ENCODE measurements around the gene TBC1D10A.
A peak's percentile ranks its signal among the peaks of the same experiment; 100 is the strongest.

Gene TBC1D10A

GRCh38 chr22:30285846-30286200 lies 40.9 kb downstream of the TBC1D10A start:
- no peak for DNase-seq (ENCODE audit: low spot score)

- no peak for DNase-seq (ENCODE audit: low spot score)
Measured at GRCh38 chr22:30285176-30285845, 41.4 kb downstream of the TBC1D10A start.

GRCh38 chr22:30284666-30285065 lies 42.1 kb downstream of the TBC1D10A start:
- DNase-seq (ENCODE audit: low spot score) = no peak

- no peak for DNase-seq (ENCODE audit: low spot score)
Measured at GRCh38 chr22:30284172-30284571, 42.6 kb downstream of the TBC1D10A start.

GRCh38 chr22:30283342-30283741 lies 43.4 kb downstream of the TBC1D10A start:
- no peak for DNase-seq (ENCODE audit: low spot score)

- DNase-seq (ENCODE audit: low spot score) = no peak
Measured at GRCh38 chr22:30282616-30283046, 44.1 kb downstream of the TBC1D10A start.

GRCh38 chr22:30280505-30280904 lies 46.2 kb downstream of the TBC1D10A start:
- no peak for DNase-seq (ENCODE audit: low spot score)

GRCh38 chr22:30279932-30280331 lies 46.8 kb downstream of the TBC1D10A start:
- DNase-seq (ENCODE audit: low spot score) = no peak

- no peak for DNase-seq (ENCODE audit: low spot score)
Measured at GRCh38 chr22:30279046-30279788, 47.5 kb downstream of the TBC1D10A start.

- no peak for DNase-seq (ENCODE audit: low spot score)
Measured at GRCh38 chr22:30277547-30278344, 49.0 kb downstream of the TBC1D10A start.

- DNase-seq (ENCODE audit: low spot score) = no peak
Measured at GRCh38 chr22:30276039-30276438, 50.7 kb downstream of the TBC1D10A start.

GRCh38 chr22:30275625-30276024 lies 51.1 kb downstream of the TBC1D10A start:
- peak; percentile 49 for DNase-seq (ENCODE audit: low spot score)

- no peak for DNase-seq (ENCODE audit: low spot score)
Measured at GRCh38 chr22:30274437-30274812, 52.3 kb downstream of the TBC1D10A start.

GRCh38 chr22:30273711-30274436 lies 52.9 kb downstream of the TBC1D10A start:
- no peak for DNase-seq (ENCODE audit: low spot score)

- no peak for DNase-seq (ENCODE audit: low spot score)
Measured at GRCh38 chr22:30272781-30273601, 53.8 kb downstream of the TBC1D10A start.

- DNase-seq (ENCODE audit: low spot score) = no peak
Measured at GRCh38 chr22:30270832-30271231, 55.9 kb downstream of the TBC1D10A start.

- no peak for DNase-seq (ENCODE audit: low spot score)
Measured at GRCh38 chr22:30268331-30268730, 58.4 kb downstream of the TBC1D10A start.

- no peak for DNase-seq (ENCODE audit: low spot score)
Measured at GRCh38 chr22:30267382-30268302, 59.1 kb downstream of the TBC1D10A start.

- DNase-seq (ENCODE audit: low spot score) = no peak
Measured at GRCh38 chr22:30266445-30267381, 60.0 kb downstream of the TBC1D10A start, which contains the start of gene OSM. Gene OSM, minus strand, starts transcription at chr22:30266851. Its CDS starts 52 bp downstream, at chr22:30266799.
